Measurements from ENCODE around the gene PXMP2. TPM values are rescaled to one million over a fixed set of nuclear protein-coding genes. Genes with fewer than 3 reads are reported as not detected.
"Not testable (repeated sequence)": the region's sequence is repeated elsewhere in the genome, so short reads cannot be mapped to it uniquely, and the experiment has no call there.

Gene PXMP2
- total RNA-seq, 2 experiments from 2014 or later: 14.3 TPM

DNA sequence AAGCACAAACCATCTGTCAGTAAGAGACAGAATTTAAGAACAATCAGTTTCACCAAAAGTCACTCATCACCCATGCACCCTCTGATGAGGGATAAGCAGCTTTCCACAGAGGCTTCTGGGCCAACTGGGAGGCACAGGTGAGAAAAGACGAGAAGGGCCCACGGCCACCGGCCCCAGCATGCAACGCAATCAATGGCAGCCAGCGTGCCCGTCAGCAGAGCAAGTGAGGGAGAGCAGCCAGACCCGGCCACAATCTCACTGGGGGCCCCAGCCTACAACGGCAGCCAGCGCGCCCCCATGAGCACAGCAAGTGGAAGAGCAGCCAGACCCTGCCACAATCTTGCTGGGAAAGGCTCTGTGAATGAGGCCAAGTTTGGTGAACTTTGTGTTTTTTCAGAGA is 60.9 kb downstream of the PXMP2 start:
- no peaks in the 10 kb centered on the region for H3K27me3 Mint-ChIP-seq
- no peaks in the 10 kb centered on the region for H3K9me3 Mint-ChIP-seq
- H3K4me1 Mint-ChIP-seq (ENCODE audit: low read depth): peaks cover 3% of the 10 kb centered on the region
- peaks cover 62% of the 10 kb centered on the region for H3K36me3 Mint-ChIP-seq (ENCODE audit: low read depth)
- ATAC-seq (no peak), DNase-seq (no peak)
- H3K27ac Mint-ChIP-seq: no peak overlapping the region
- H3K4me3 Mint-ChIP-seq: no peak overlapping the region
- intact Hi-C loops (cut with micrococcal nuclease): no loop called here
- POLR2A ChIA-PET: no interaction called here
- TF ChIP-seq, protein P1, sequence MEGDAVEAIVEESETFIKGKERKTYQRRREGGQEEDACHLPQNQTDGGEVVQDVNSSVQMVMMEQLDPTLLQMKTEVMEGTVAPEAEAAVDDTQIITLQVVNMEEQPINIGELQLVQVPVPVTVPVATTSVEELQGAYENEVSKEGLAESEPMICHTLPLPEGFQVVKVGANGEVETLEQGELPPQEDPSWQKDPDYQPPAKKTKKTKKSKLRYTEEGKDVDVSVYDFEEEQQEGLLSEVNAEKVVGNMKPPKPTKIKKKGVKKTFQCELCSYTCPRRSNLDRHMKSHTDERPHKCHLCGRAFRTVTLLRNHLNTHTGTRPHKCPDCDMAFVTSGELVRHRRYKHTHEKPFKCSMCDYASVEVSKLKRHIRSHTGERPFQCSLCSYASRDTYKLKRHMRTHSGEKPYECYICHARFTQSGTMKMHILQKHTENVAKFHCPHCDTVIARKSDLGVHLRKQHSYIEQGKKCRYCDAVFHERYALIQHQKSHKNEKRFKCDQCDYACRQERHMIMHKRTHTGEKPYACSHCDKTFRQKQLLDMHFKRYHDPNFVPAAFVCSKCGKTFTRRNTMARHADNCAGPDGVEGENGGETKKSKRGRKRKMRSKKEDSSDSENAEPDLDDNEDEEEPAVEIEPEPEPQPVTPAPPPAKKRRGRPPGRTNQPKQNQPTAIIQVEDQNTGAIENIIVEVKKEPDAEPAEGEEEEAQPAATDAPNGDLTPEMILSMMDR (IDR thresholded peaks at IDR 0.05): no peak
- CTCF ChIA-PET: no interaction called here

GRCh38 chr12:132753670-132754069 is 66.3 kb downstream of the PXMP2 start:
- H3K4me1 Mint-ChIP-seq (ENCODE audit: low read depth): peaks cover 16% of the 10 kb centered on the region
- POLR2A ChIA-PET: interaction anchor here (1.2 kb wide), 1 partner anchor 21 kb away, joined by 3 read pairs; no protein-coding TSS in a partner anchor
- H3K27ac Mint-ChIP-seq; CTCF ChIA-PET; ATAC-seq; H3K4me3 Mint-ChIP-seq; H3K9me3 Mint-ChIP-seq; intact Hi-C loops (cut with micrococcal nuclease); H3K27me3 Mint-ChIP-seq; DNase-seq: not testable (repeated sequence)
- H3K36me3 Mint-ChIP-seq (ENCODE audit: low read depth): peaks cover 50% of the 10 kb centered on the region

GRCh38 chr12:132754160-132754932 is 67.0 kb downstream of the PXMP2 start:
- ChIA-PET CTCF (interaction anchor here (1.1 to 2.3 kb wide), 2 partner anchors 12 to 13 kb away, joined by 3 to 8 read pairs; no protein-coding TSS in a partner anchor), POLR2A (interaction anchor here (0.8 kb wide), 1 partner anchor 10 kb away, joined by 3 read pairs; no protein-coding TSS in a partner anchor)
- Mint-ChIP-seq H3K9me3 (no peaks in the 10 kb centered on the region), H3K27ac (no peak overlapping the region), H3K4me3 (no peak overlapping the region), H3K4me1 (ENCODE audit: low read depth) (peaks cover 16% of the 10 kb centered on the region), H3K36me3 (ENCODE audit: low read depth) (peaks cover 48% of the 10 kb centered on the region), H3K27me3 (no peaks in the 10 kb centered on the region)
- no peak for DNase-seq
- ATAC-seq: no peak
- intact Hi-C loops (cut with micrococcal nuclease): no loop called here
- TF ChIP-seq, protein P1 (IDR thresholded peaks at IDR 0.05): no peak

Other genes with a start within 250 kb of the PXMP2 start
- gene FBRSL1, start 197.4 kb upstream of the PXMP2 start, total RNA-seq: 10 to 100 TPM; 41.4 to 48.1 TPM
- not detected for gene LRCOL1, start 77.0 kb upstream of the PXMP2 start, total RNA-seq
- gene P2RX2, start 68.8 kb upstream of the PXMP2 start, total RNA-seq: not detected
- 100 to 1,000 TPM; 115 to 121 TPM for gene POLE, start 245 bp upstream of the PXMP2 start, total RNA-seq
- 10 to 100 TPM; 69.6 to 73.2 TPM for gene PGAM5, start 23.3 kb downstream of the PXMP2 start, total RNA-seq
- gene ANKLE2, start 74.2 kb downstream of the PXMP2 start, total RNA-seq: 100 to 1,000 TPM; 103 to 108 TPM
- 10 to 100 TPM; 52.2 to 55.6 TPM for gene GOLGA3, start 141.3 kb downstream of the PXMP2 start, total RNA-seq
- gene CHFR, start 200.0 kb downstream of the PXMP2 start, total RNA-seq: 10 to 100 TPM; 40.5 to 51.2 TPM

All from activated CD8-positive, alpha-beta T cell treated with anti-CD3 and anti-CD28 coated beads for 36 hours (primary cell).